ENCODE results near the gene PCNT. TPM values are rescaled to one million over a fixed set of nuclear protein-coding genes. Genes with fewer than 3 reads are reported as not detected.

The PCNT gene
- total RNA-seq, 1 donor: 19.2 TPM

- TF ChIP-seq CTCF (IDR thresholded peaks at IDR 0.05; ENCODE audit: extremely low read depth, low read depth, low read length): no peak
These were observed 128.8 kb downstream of the PCNT start for GRCh38 chr21:46452710-46453109.

GRCh38 chr21:46454142-46454541 lies 130.2 kb downstream of the PCNT start:
- H3K4me2 ChIP-seq (ENCODE audit: insufficient read depth, low read length): no peak overlapping the region
- H3K4me3 ChIP-seq (ENCODE audit: insufficient read depth, low read length): no peak overlapping the region
- peaks cover 3% of the 10 kb centered on the region for H4K20me1 ChIP-seq (ENCODE audit: insufficient read depth, low read length)
- H3K4me1 ChIP-seq (ENCODE audit: insufficient read depth, low read length): peaks cover 33% of the 10 kb centered on the region
- DNase-seq (ENCODE audit: insufficient read length, low spot score, missing footprints): peak; percentile 66
- H3K27ac ChIP-seq (ENCODE audit: low read depth, low read length): no peak overlapping the region
- H3K79me2 ChIP-seq (ENCODE audit: insufficient read depth, low read length): peaks cover 38% of the 10 kb centered on the region
- no peak for TF ChIP-seq CTCF (IDR thresholded peaks at IDR 0.05; ENCODE audit: extremely low read depth, low read depth, low read length)
- H3K9me3 ChIP-seq (ENCODE audit: low read depth, low read length): no peaks in the 10 kb centered on the region
- H3K36me3 ChIP-seq (ENCODE audit: insufficient read depth, low read length): no peaks in the 10 kb centered on the region
- no peak overlapping the region for H2AFZ ChIP-seq (ENCODE audit: low read length)
- H3K27me3 ChIP-seq (ENCODE audit: insufficient read depth, low read length): no peaks in the 10 kb centered on the region

More at GRCh38 chr21:46452710-46453109, 128.8 kb downstream of the PCNT start:
- H3K27me3 ChIP-seq (ENCODE audit: insufficient read depth, low read length): no peaks in the 10 kb centered on the region
- no peaks in the 10 kb centered on the region for H3K9me3 ChIP-seq (ENCODE audit: low read depth, low read length)
- no peak for DNase-seq (ENCODE audit: insufficient read length, low spot score, missing footprints)
- H3K79me2 ChIP-seq (ENCODE audit: insufficient read depth, low read length): peaks cover 29% of the 10 kb centered on the region
- no peak overlapping the region for H3K4me3 ChIP-seq (ENCODE audit: insufficient read depth, low read length)
- peaks cover 31% of the 10 kb centered on the region for H3K4me1 ChIP-seq (ENCODE audit: insufficient read depth, low read length)
- no peaks in the 10 kb centered on the region for H3K36me3 ChIP-seq (ENCODE audit: insufficient read depth, low read length)
- H2AFZ ChIP-seq (ENCODE audit: low read length): no peak overlapping the region
- H4K20me1 ChIP-seq (ENCODE audit: insufficient read depth, low read length): peaks cover 3% of the 10 kb centered on the region
- H3K27ac ChIP-seq (ENCODE audit: low read depth, low read length): no peak overlapping the region
- H3K4me2 ChIP-seq (ENCODE audit: insufficient read depth, low read length): no peak overlapping the region

GRCh38 chr21:46454634-46455390 lies 130.9 kb downstream of the PCNT start:
- H3K27me3 ChIP-seq (ENCODE audit: insufficient read depth, low read length): no peaks in the 10 kb centered on the region
- no peaks in the 10 kb centered on the region for H3K9me3 ChIP-seq (ENCODE audit: low read depth, low read length)
- H3K36me3 ChIP-seq (ENCODE audit: insufficient read depth, low read length): no peaks in the 10 kb centered on the region
- H3K79me2 ChIP-seq (ENCODE audit: insufficient read depth, low read length): peaks cover 44% of the 10 kb centered on the region
- H3K4me1 ChIP-seq (ENCODE audit: insufficient read depth, low read length): peaks cover 33% of the 10 kb centered on the region
- peaks cover 3% of the 10 kb centered on the region for H4K20me1 ChIP-seq (ENCODE audit: insufficient read depth, low read length)
- no peak for TF ChIP-seq CTCF (IDR thresholded peaks at IDR 0.05; ENCODE audit: extremely low read depth, low read depth, low read length)
- H3K4me3 ChIP-seq (ENCODE audit: insufficient read depth, low read length): no peak overlapping the region
- peak overlapping the region; percentile 58 for H3K4me2 ChIP-seq (ENCODE audit: insufficient read depth, low read length)
- H2AFZ ChIP-seq (ENCODE audit: low read length): no peak overlapping the region
- peak; percentile 82 for DNase-seq (ENCODE audit: insufficient read length, low spot score, missing footprints)
- peak overlapping the region; percentile 48 for H3K27ac ChIP-seq (ENCODE audit: low read depth, low read length)

GRCh38 chr21:46455575-46456385 lies 131.8 kb downstream of the PCNT start:
- H2AFZ ChIP-seq (ENCODE audit: low read length): peak overlapping the region; percentile 3
- peak overlapping the region; percentile 48 for H3K27ac ChIP-seq (ENCODE audit: low read depth, low read length)
- peak overlapping the region; percentile 4 for H3K4me3 ChIP-seq (ENCODE audit: insufficient read depth, low read length)

More at GRCh38 chr21:46455575-46456385, 131.8 kb downstream of the PCNT start:
- H3K9me3 ChIP-seq (ENCODE audit: low read depth, low read length): no peaks in the 10 kb centered on the region
- no peak for TF ChIP-seq CTCF (IDR thresholded peaks at IDR 0.05; ENCODE audit: extremely low read depth, low read depth, low read length)
- H3K36me3 ChIP-seq (ENCODE audit: insufficient read depth, low read length): no peaks in the 10 kb centered on the region
- DNase-seq (ENCODE audit: insufficient read length, low spot score, missing footprints): peak; percentile 90
- no peaks in the 10 kb centered on the region for H3K27me3 ChIP-seq (ENCODE audit: insufficient read depth, low read length)
- H3K4me2 ChIP-seq (ENCODE audit: insufficient read depth, low read length): peak overlapping the region; percentile 58
- H3K4me1 ChIP-seq (ENCODE audit: insufficient read depth, low read length): peaks cover 36% of the 10 kb centered on the region
- peaks cover 53% of the 10 kb centered on the region for H3K79me2 ChIP-seq (ENCODE audit: insufficient read depth, low read length)
- peaks cover 3% of the 10 kb centered on the region for H4K20me1 ChIP-seq (ENCODE audit: insufficient read depth, low read length)
